ENCODE measurements around the gene ADISSP.

ADISSP gene

GRCh38 chr20:3764659-3765058 lies 2.9 kb downstream of the ADISSP start:
- TF ChIP-seq SIN3A (IDR thresholded peaks at IDR 0.05; ENCODE audit: borderline replicate concordance, insufficient read depth, low read length) (no peak), POLR2AphosphoS5 (IDR thresholded peaks at IDR 0.05; ENCODE audit: low read depth, low read length) (no peak), FOXP2 (optimal IDR thresholded peaks at IDR 0.05; ENCODE audit: borderline replicate concordance, extremely low read depth, extremely low read length, insufficient read depth) (no peak), TAF1 (IDR thresholded peaks at IDR 0.05; ENCODE audit: borderline replicate concordance, insufficient read depth, low read length) (no peak)

GRCh38 chr20:3763671-3764601 lies 3.6 kb downstream of the ADISSP start:
- TF ChIP-seq FOXP2 (optimal IDR thresholded peaks at IDR 0.05; ENCODE audit: borderline replicate concordance, extremely low read depth, extremely low read length, insufficient read depth), result no peak
- no peak for TF ChIP-seq SIN3A (IDR thresholded peaks at IDR 0.05; ENCODE audit: borderline replicate concordance, insufficient read depth, low read length)
- TF ChIP-seq REST (IDR thresholded peaks at IDR 0.05; ENCODE audit: insufficient read depth in 1 of 2, low read depth in 2 of 2, low read length in 2 of 2), result no peak
- TF ChIP-seq POLR2AphosphoS5 (IDR thresholded peaks at IDR 0.05; ENCODE audit: low read depth, low read length), result no peak
- TF ChIP-seq TAF1 (IDR thresholded peaks at IDR 0.05; ENCODE audit: borderline replicate concordance, insufficient read depth, low read length), result no peak

GRCh38 chr20:3760655-3761348 lies 6.8 kb downstream of the ADISSP start:
- TF ChIP-seq POLR2AphosphoS5 (IDR thresholded peaks at IDR 0.05; ENCODE audit: low read depth, low read length) (no peak), FOXP2 (optimal IDR thresholded peaks at IDR 0.05; ENCODE audit: borderline replicate concordance, extremely low read depth, extremely low read length, insufficient read depth) (no peak), SIN3A (IDR thresholded peaks at IDR 0.05; ENCODE audit: borderline replicate concordance, insufficient read depth, low read length) (no peak), REST (IDR thresholded peaks at IDR 0.05; ENCODE audit: insufficient read depth in 1 of 2, low read depth in 2 of 2, low read length in 2 of 2) (no peak), TAF1 (IDR thresholded peaks at IDR 0.05; ENCODE audit: borderline replicate concordance, insufficient read depth, low read length) (no peak)

- TF ChIP-seq REST (IDR thresholded peaks at IDR 0.05; ENCODE audit: insufficient read depth in 1 of 2, low read depth in 2 of 2, low read length in 2 of 2) (no peak), SIN3A (IDR thresholded peaks at IDR 0.05; ENCODE audit: borderline replicate concordance, insufficient read depth, low read length) (no peak), TAF1 (IDR thresholded peaks at IDR 0.05; ENCODE audit: borderline replicate concordance, insufficient read depth, low read length) (no peak), FOXP2 (optimal IDR thresholded peaks at IDR 0.05; ENCODE audit: borderline replicate concordance, extremely low read depth, extremely low read length, insufficient read depth) (no peak), POLR2AphosphoS5 (IDR thresholded peaks at IDR 0.05; ENCODE audit: low read depth, low read length) (no peak)
These were observed 7.7 kb downstream of the ADISSP start for GRCh38 chr20:3759884-3760283.

GRCh38 chr20:3759316-3759823 lies 8.2 kb downstream of the ADISSP start:
- TF ChIP-seq POLR2AphosphoS5 (IDR thresholded peaks at IDR 0.05; ENCODE audit: low read depth, low read length) (no peak), TAF1 (IDR thresholded peaks at IDR 0.05; ENCODE audit: borderline replicate concordance, insufficient read depth, low read length) (no peak), SIN3A (IDR thresholded peaks at IDR 0.05; ENCODE audit: borderline replicate concordance, insufficient read depth, low read length) (no peak), FOXP2 (optimal IDR thresholded peaks at IDR 0.05; ENCODE audit: borderline replicate concordance, extremely low read depth, extremely low read length, insufficient read depth) (no peak), REST (IDR thresholded peaks at IDR 0.05; ENCODE audit: insufficient read depth in 1 of 2, low read depth in 2 of 2, low read length in 2 of 2) (no peak)
